Subcutaneous abdominal adipose tissue (tissue), 5 donors: ENCODE results near the gene FBXL17.

Experiments
- H3K27ac ChIP-seq: one replicate; pipeline ENCODE4 v1.7.0; 2013; ENCODE audit warnings: low read depth, mild to moderate bottlenecking, inconsistent platforms, low read length, moderate library complexity
- H3K27me3 ChIP-seq, 5 donors: one replicate each; pipeline ENCODE4 v1.7.0; 2013; ENCODE audit warnings: low read length in 5 of 5, inconsistent platforms in 1 of 5; ENCODE audit not compliant: control insufficient read depth in 5 of 5, insufficient read depth in 4 of 5
- H3K36me3 ChIP-seq, 5 donors: one replicate each; pipeline ENCODE4 v1.7.0; 2013; ENCODE audit warnings: low read length in 5 of 5; ENCODE audit not compliant: control insufficient read depth in 5 of 5, insufficient read depth in 5 of 5
- H3K4me1 ChIP-seq, 5 donors: one replicate each; pipeline ENCODE4 v1.7.0; 2013; ENCODE audit warnings: low read length in 5 of 5, mild to moderate bottlenecking in 3 of 5, moderate library complexity in 1 of 5; ENCODE audit not compliant: control insufficient read depth in 5 of 5, insufficient read depth in 5 of 5
- H3K4me3 ChIP-seq, 5 donors: one replicate each; pipeline ENCODE4 v1.7.0; 2013; ENCODE audit warnings: low read length in 5 of 5, low read depth in 1 of 5
- H3K9ac ChIP-seq, 5 donors: one replicate each; pipeline ENCODE4 v1.7.0; 2013; ENCODE audit warnings: low read length in 5 of 5, mild to moderate bottlenecking in 4 of 5, moderate library complexity in 3 of 5
- H3K9me3 ChIP-seq, 5 donors: one replicate each; pipeline ENCODE4 v1.7.0; 2013; ENCODE audit warnings: low read length in 5 of 5; ENCODE audit not compliant: control insufficient read depth in 5 of 5
- donor health status: healthy.
- donor health status: healthy.
- donor health status: healthy.
- donor health status: healthy.
- donor health status: healthy.

Gene FBXL17

GRCh38 chr5:107966201-107966600, 415.7 kb downstream of the FBXL17 start:
- no peak overlapping the region for H3K9ac ChIP-seq
- no peaks in the 10 kb centered on the region for H3K36me3 ChIP-seq
- no peaks in the 10 kb centered on the region for H3K27me3 ChIP-seq
- H3K9me3 ChIP-seq: no peaks in the 10 kb centered on the region
- no peak overlapping the region for H3K27ac ChIP-seq
- no peak overlapping the region for H3K4me3 ChIP-seq
- no peaks in the 10 kb centered on the region for H3K4me1 ChIP-seq

DNA sequence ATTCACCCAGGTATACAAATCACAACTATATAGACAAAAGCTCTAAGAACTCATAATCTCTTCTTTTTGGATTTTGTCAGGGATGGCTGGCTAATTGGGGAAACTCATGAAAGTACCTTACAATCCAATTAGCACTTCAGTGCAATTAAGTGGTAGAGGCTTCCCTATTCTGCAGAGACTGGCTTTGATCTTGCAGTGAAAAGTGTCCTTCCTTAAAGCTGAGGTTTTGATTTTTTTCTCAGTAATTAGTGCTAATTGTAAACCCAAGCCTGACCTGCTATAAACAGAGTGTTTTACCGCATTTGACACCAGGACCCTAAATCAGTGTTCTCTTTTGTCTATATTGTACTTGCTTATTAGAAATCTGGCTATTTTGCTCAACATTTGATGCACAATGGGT, 417.2 kb downstream of the FBXL17 start:
- no peaks in the 10 kb centered on the region for H3K4me1 ChIP-seq
- no peak overlapping the region for H3K9ac ChIP-seq
- no peak overlapping the region for H3K27ac ChIP-seq
- H3K27me3 ChIP-seq: no peaks in the 10 kb centered on the region
- H3K9me3 ChIP-seq: no peaks in the 10 kb centered on the region
- H3K36me3 ChIP-seq: no peaks in the 10 kb centered on the region
- no peak overlapping the region for H3K4me3 ChIP-seq

DNA sequence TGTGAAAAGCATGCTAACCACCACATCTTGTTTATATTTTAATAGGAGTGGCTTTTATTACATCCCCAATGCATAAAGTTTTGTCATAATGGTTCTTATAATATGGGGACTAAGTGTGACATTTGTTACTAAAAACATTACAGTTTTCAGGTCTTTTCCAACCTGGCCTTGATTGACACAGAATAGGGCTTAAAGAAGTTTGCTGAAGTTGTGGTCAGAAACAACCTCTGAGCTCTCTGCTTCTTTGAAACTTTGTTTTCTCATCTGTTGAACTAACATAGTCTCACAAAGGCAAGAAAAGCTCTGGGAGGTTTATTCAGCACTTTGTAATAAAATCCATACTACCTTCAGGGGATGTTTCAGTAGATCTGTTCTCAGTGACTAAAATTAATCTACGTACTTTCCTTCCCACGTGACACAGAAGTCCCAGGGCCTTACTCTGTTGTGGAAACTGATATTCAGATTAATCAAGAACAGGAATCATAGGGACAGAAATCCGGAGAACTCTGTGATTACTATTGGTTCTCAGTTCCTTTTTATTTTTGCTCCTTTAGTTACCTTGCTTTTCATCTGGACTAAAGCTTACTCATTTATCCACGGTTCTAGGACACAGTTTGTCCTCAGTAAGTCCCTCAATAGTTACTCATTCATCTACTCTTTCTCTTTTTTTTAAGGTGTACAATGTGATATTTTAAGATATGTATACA, 422.2 kb downstream of the FBXL17 start:
- H3K27me3 ChIP-seq: no peaks in the 10 kb centered on the region
- no peak overlapping the region for H3K9ac ChIP-seq
- no peaks in the 10 kb centered on the region for H3K4me1 ChIP-seq
- H3K27ac ChIP-seq: no peak overlapping the region
- no peaks in the 10 kb centered on the region for H3K9me3 ChIP-seq
- H3K4me3 ChIP-seq: no peak overlapping the region
- H3K36me3 ChIP-seq: no peaks in the 10 kb centered on the region

DNA sequence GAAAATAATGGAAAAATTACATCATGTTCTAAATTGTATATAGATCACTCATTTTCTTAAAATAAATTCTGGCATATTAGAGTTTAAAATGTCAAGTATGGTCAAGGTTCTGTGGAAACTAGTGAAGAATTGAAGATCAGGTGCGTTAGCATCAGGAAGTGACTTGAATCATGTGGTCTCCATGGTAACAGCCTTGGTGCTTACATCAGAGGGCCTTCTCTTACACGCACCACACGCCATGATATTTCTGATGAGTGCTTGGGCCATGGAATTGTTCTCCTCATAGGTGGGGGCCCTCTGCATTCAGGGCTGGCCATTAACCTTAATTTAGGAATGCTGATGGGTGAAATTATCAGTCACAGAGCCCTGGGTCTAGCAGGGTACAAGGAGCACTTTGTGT, 423.0 kb downstream of the FBXL17 start:
- no peaks in the 10 kb centered on the region for H3K9me3 ChIP-seq
- H3K27me3 ChIP-seq: no peaks in the 10 kb centered on the region
- no peak overlapping the region for H3K4me3 ChIP-seq
- no peaks in the 10 kb centered on the region for H3K4me1 ChIP-seq
- H3K9ac ChIP-seq: no peak overlapping the region
- no peaks in the 10 kb centered on the region for H3K36me3 ChIP-seq
- H3K27ac ChIP-seq: no peak overlapping the region

GRCh38 chr5:107958432-107958831, 423.5 kb downstream of the FBXL17 start:
- Histone ChIP-seq H3K9me3 (no peaks in the 10 kb centered on the region), H3K4me1 (no peaks in the 10 kb centered on the region), H3K9ac (no peak overlapping the region), H3K4me3 (no peak overlapping the region), H3K36me3 (no peaks in the 10 kb centered on the region), H3K27me3 (no peaks in the 10 kb centered on the region), H3K27ac (no peak overlapping the region)

DNA sequence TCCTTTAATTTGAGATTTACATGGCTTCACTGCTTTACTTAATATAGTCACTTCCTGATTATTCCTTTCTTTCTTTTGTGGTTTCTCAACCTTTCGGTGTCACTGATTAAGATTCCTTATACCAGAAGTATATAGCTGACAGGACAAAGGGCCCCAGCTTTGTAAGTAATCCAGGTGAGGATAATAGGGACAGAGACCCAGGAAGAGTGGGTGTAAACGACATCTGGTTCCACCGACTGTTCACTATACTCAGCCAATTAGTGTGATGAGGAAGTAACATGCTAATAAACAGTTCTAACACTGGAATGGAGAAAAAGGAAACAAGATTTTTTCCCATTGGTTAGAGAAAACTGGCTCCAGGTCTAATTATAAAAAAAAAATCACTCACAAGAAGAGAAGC, 424.8 kb downstream of the FBXL17 start:
- no peaks in the 10 kb centered on the region for H3K27me3 ChIP-seq
- no peak overlapping the region for H3K9ac ChIP-seq
- no peaks in the 10 kb centered on the region for H3K4me1 ChIP-seq
- no peaks in the 10 kb centered on the region for H3K9me3 ChIP-seq
- H3K36me3 ChIP-seq: no peaks in the 10 kb centered on the region
- no peak overlapping the region for H3K4me3 ChIP-seq
- H3K27ac ChIP-seq: no peak overlapping the region

GRCh38 chr5:107955321-107955720, 426.6 kb downstream of the FBXL17 start:
- no peak overlapping the region for H3K27ac ChIP-seq
- no peak overlapping the region for H3K4me3 ChIP-seq
- H3K4me1 ChIP-seq: no peaks in the 10 kb centered on the region
- no peaks in the 10 kb centered on the region for H3K36me3 ChIP-seq
- no peaks in the 10 kb centered on the region for H3K9me3 ChIP-seq
- no peak overlapping the region for H3K9ac ChIP-seq
- H3K27me3 ChIP-seq: no peaks in the 10 kb centered on the region

GRCh38 chr5:107954254-107954653, 427.6 kb downstream of the FBXL17 start:
- no peaks in the 10 kb centered on the region for H3K4me1 ChIP-seq
- no peak overlapping the region for H3K27ac ChIP-seq
- no peak overlapping the region for H3K4me3 ChIP-seq
- H3K9ac ChIP-seq: no peak overlapping the region
- no peaks in the 10 kb centered on the region for H3K36me3 ChIP-seq
- no peaks in the 10 kb centered on the region for H3K27me3 ChIP-seq
- H3K9me3 ChIP-seq: no peaks in the 10 kb centered on the region

GRCh38 chr5:107952450-107952849, 429.4 kb downstream of the FBXL17 start:
- no peaks in the 10 kb centered on the region for H3K9me3 ChIP-seq
- H3K9ac ChIP-seq: no peak overlapping the region
- no peaks in the 10 kb centered on the region for H3K27me3 ChIP-seq
- no peaks in the 10 kb centered on the region for H3K4me1 ChIP-seq
- H3K27ac ChIP-seq: no peak overlapping the region
- H3K4me3 ChIP-seq: no peak overlapping the region
- H3K36me3 ChIP-seq: no peaks in the 10 kb centered on the region

DNA sequence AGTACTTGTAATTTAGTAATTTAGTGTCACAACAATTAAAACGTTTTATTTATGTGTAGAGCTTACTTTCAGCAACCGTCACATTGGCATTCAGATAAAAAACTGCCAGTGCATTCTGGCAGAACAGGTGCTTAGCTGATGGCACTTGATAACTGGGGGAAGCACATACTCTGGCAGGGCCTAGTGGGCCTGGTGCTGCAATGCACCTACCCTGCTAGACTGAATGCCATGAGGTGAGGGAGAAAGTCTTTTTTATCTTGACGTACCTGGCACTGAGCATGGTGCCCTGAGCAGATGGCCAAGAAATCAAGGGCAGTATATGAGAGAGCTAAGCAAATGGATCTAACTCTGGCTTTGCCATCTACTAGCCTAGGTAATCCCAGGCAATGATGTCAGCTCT, 430.6 kb downstream of the FBXL17 start:
- H3K27ac ChIP-seq: no peak overlapping the region
- no peaks in the 10 kb centered on the region for H3K9me3 ChIP-seq
- no peaks in the 10 kb centered on the region for H3K36me3 ChIP-seq
- H3K4me1 ChIP-seq: no peaks in the 10 kb centered on the region
- H3K4me3 ChIP-seq: no peak overlapping the region
- no peaks in the 10 kb centered on the region for H3K27me3 ChIP-seq
- H3K9ac ChIP-seq: no peak overlapping the region

DNA sequence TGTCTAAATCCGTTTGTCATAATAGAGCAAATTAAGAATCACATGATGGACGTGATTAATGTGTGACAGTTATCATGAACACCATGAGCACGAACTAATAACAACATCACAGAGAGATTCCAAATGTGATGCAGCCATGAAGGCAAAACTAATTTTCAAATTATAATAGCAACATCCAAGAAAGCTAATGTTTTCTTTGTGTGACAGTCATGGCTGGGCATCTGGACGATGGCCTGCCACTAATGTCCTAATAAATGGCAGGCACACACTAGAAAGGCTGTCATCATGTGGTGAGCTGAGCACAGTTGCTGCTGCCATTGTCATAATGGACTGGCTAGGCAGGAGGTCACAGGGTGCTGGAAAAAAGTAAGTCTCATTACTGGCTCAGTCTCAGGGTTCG, 431.1 kb downstream of the FBXL17 start:
- Histone ChIP-seq H3K9ac (no peak overlapping the region), H3K9me3 (no peaks in the 10 kb centered on the region), H3K4me1 (no peaks in the 10 kb centered on the region), H3K4me3 (no peak overlapping the region), H3K27ac (no peak overlapping the region), H3K27me3 (no peaks in the 10 kb centered on the region), H3K36me3 (no peaks in the 10 kb centered on the region)
